ENCODE results near the gene ANKHD1.
A peak's percentile ranks its signal among the peaks of the same experiment; 100 is the strongest.
"Not testable (repeated sequence)": the region's sequence is repeated elsewhere in the genome, so short reads cannot be mapped to it uniquely, and the experiment has no call there.

The ANKHD1 gene

GRCh38 chr5:140403613-140404012 is 2.0 kb downstream of the ANKHD1 start:
- no peak for DNase-seq (ENCODE audit: low read depth, low spot score)
- Histone ChIP-seq H3K9me3 (ENCODE audit: low read depth, low read length) (no peaks in the 10 kb centered on the region), H3K9ac (ENCODE audit: insufficient read length) (no peak overlapping the region), H3K36me3 (ENCODE audit: insufficient read depth, low read length) (peaks cover 15% of the 10 kb centered on the region; the same call in 1 of the 2 replicates), H3K4me3 (peak overlapping the region; percentile 99), H3K27ac (no peak overlapping the region)
- TF ChIP-seq FOXP2 (optimal IDR thresholded peaks at IDR 0.05; ENCODE audit: control extremely low read depth, extremely low read length, insufficient read depth) (no peak), EZH2 (IDR thresholded peaks at IDR 0.05) (no peak), POLR2AphosphoS5 (IDR thresholded peaks at IDR 0.05; ENCODE audit: borderline replicate concordance, low read depth, low read length) (no peak)

DNA sequence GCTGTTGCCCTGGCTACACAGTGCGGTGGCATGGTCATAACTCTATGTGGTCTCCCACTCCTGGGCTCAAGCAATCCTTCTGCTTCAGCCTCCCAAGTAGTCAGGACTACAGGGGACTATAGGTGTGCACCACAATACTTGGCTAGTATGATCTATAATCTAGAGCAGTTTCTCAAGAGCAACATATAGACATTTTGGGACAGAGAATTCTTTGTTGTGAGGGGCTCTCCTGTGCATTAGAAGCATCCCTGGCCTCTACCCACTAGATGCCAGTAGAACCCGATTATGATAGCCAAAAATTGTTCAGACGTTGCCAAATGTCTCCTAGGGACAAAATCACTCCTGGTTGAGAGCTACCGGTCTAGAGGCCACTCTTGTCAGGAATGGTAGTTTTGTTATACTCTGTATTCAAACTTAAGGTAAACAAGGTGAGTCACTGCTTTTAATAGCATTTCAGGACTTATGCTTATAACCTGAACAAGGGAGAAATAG is 7.2 kb downstream of the ANKHD1 start:
- peaks cover 18% of the 10 kb centered on the region; the same call in 1 of the 2 replicates for H3K36me3 ChIP-seq (ENCODE audit: insufficient read depth, low read length)
- H3K9ac ChIP-seq (ENCODE audit: insufficient read length), result no peak overlapping the region
- TF ChIP-seq EZH2 (IDR thresholded peaks at IDR 0.05) (no peak), POLR2AphosphoS5 (IDR thresholded peaks at IDR 0.05; ENCODE audit: borderline replicate concordance, low read depth, low read length) (no peak), FOXP2 (optimal IDR thresholded peaks at IDR 0.05; ENCODE audit: control extremely low read depth, extremely low read length, insufficient read depth) (no peak)
- H3K27ac ChIP-seq, result 0 out of 2 replicates have a peak overlapping the region, but pooled peaks have one; percentile 42
- no peak overlapping the region for H3K4me3 ChIP-seq
- no peak for DNase-seq (ENCODE audit: low read depth, low spot score)
- no peaks in the 10 kb centered on the region for H3K9me3 ChIP-seq (ENCODE audit: low read depth, low read length)

- no peak for DNase-seq (ENCODE audit: low read depth, low spot score)
- H3K36me3 ChIP-seq (ENCODE audit: insufficient read depth, low read length), result peaks cover 14% of the 10 kb centered on the region
- TF ChIP-seq FOXP2 (optimal IDR thresholded peaks at IDR 0.05; ENCODE audit: control extremely low read depth, extremely low read length, insufficient read depth) (no peak), EZH2 (IDR thresholded peaks at IDR 0.05) (no peak), POLR2AphosphoS5 (IDR thresholded peaks at IDR 0.05; ENCODE audit: borderline replicate concordance, low read depth, low read length) (no peak)
- no peak overlapping the region for H3K9ac ChIP-seq (ENCODE audit: insufficient read length)
- H3K27ac ChIP-seq, result peak overlapping the region; percentile 26
- no peak overlapping the region for H3K4me3 ChIP-seq
- H3K9me3 ChIP-seq (ENCODE audit: low read depth, low read length), result no peaks in the 10 kb centered on the region
Measured at GRCh38 chr5:140413230-140413629, 11.6 kb downstream of the ANKHD1 start.

GRCh38 chr5:140417235-140417634 is 15.6 kb downstream of the ANKHD1 start:
- H3K27ac ChIP-seq, result no peak overlapping the region
- H3K9ac ChIP-seq (ENCODE audit: insufficient read length), result no peak overlapping the region
- H3K9me3 ChIP-seq (ENCODE audit: low read depth, low read length), result no peaks in the 10 kb centered on the region
- no peak overlapping the region for H3K4me3 ChIP-seq
- TF ChIP-seq EZH2 (IDR thresholded peaks at IDR 0.05), result no peak
- TF ChIP-seq POLR2AphosphoS5 (IDR thresholded peaks at IDR 0.05; ENCODE audit: borderline replicate concordance, low read depth, low read length), result no peak
- TF ChIP-seq FOXP2 (optimal IDR thresholded peaks at IDR 0.05; ENCODE audit: control extremely low read depth, extremely low read length, insufficient read depth), result no peak
- no peak for DNase-seq (ENCODE audit: low read depth, low spot score)
- peaks cover 14% of the 10 kb centered on the region for H3K36me3 ChIP-seq (ENCODE audit: insufficient read depth, low read length)

DNA sequence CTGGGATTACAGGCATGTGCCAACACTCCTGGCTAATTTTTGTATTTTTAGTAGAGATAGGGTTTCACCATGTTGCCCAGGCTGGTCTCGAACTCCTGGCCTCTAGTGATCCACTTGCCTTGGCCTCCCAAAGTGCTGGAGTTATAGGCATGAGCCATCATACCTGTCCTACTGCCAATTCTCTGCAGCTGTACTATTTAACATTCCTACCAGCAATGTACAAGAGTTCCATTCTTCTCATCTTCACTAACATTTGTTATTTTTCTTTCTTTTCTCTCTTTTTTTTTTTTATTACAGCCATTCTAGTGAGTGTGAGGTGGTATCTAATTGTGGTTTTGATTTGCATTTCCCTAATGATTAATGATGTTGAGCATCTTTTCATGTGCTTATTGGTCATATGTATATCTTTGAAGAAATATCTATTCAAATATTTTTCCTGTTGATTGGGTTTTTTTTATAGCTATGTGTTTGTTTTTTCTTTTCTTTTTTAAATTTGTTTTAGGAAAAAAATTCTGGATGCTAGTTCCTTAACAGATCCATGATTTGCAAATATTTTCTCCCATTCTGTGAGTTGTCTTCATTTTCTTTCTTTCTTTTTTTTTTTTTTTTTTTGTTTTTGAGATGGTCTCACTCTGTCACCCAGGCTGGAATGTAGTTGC is 17.4 kb downstream of the ANKHD1 start:
- no peak overlapping the region for H3K9ac ChIP-seq (ENCODE audit: insufficient read length)
- H3K36me3 ChIP-seq (ENCODE audit: insufficient read depth, low read length), result peaks cover 11% of the 10 kb centered on the region
- no peak overlapping the region for H3K4me3 ChIP-seq
- no peaks in the 10 kb centered on the region for H3K9me3 ChIP-seq (ENCODE audit: low read depth, low read length)
- no peak for DNase-seq (ENCODE audit: low read depth, low spot score)
- TF ChIP-seq POLR2AphosphoS5 (IDR thresholded peaks at IDR 0.05; ENCODE audit: borderline replicate concordance, low read depth, low read length) (no peak), FOXP2 (optimal IDR thresholded peaks at IDR 0.05; ENCODE audit: control extremely low read depth, extremely low read length, insufficient read depth) (no peak), EZH2 (IDR thresholded peaks at IDR 0.05) (no peak)
- no peak overlapping the region for H3K27ac ChIP-seq

DNA sequence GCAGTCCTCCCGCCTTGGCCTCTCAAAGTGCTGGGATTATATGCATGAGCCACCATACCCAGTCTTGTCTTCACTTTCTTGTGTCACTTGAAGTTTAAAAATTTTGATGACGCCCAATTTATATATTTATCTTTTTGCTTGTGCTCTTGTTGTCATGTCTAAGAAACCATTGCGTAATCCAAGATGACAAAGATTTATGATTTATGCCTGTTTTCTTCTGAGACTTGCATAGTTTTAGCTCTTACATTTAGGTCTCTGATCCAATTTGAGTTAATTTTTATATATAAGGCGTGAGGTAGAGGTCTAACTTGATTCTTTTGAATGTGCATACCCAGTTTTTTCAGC is 18.6 kb downstream of the ANKHD1 start:
- Histone ChIP-seq H3K9me3 (ENCODE audit: low read depth, low read length) (no peaks in the 10 kb centered on the region), H3K4me3 (no peak overlapping the region), H3K9ac (ENCODE audit: insufficient read length) (no peak overlapping the region), H3K27ac (no peak overlapping the region), H3K36me3 (ENCODE audit: insufficient read depth, low read length) (peaks cover 5% of the 10 kb centered on the region; the same call in 1 of the 2 replicates)
- TF ChIP-seq EZH2 (IDR thresholded peaks at IDR 0.05) (no peak), POLR2AphosphoS5 (IDR thresholded peaks at IDR 0.05; ENCODE audit: borderline replicate concordance, low read depth, low read length) (no peak)
- no peak for DNase-seq (ENCODE audit: low read depth, low spot score)

DNA sequence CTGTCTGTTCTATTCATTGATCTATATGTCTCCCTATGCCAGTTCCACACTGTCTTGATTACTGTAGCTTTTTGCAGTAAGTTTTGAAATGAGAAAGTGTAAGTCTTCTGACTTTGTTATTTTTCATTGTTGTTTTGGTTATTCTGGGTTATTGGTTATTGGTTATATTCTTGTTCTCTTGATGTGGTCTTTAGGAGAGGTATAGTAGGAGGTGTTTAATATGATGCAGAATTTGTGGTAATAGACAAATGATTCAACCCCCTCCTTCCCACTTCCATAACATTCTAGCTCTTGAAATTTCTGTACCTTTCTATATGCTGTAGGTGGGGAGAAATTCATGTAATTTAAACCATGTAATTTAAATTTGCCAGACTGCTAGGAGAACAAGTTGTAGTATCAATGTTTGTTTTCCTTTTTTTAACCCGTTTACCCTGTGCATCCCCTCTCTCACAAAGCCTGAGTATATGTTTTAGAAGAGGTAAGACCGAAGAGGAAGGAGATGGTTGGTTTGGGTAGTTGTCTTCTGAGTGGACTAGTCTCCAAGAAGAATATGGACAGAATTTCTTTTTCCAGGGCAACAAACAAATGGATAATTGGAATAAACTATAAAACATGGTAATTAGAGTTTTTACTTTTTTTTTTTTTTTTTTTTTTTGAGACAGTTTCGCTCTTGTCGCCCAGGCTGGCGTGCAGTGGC is 19.2 kb downstream of the ANKHD1 start:
- Histone ChIP-seq H3K4me3 (no peak overlapping the region), H3K27ac (no peak overlapping the region), H3K36me3 (ENCODE audit: insufficient read depth, low read length) (peaks cover 5% of the 10 kb centered on the region; the same call in 1 of the 2 replicates), H3K9me3 (ENCODE audit: low read depth, low read length) (no peaks in the 10 kb centered on the region), H3K9ac (ENCODE audit: insufficient read length) (no peak overlapping the region)
- no peak for DNase-seq (ENCODE audit: low read depth, low spot score)
- TF ChIP-seq POLR2AphosphoS5 (IDR thresholded peaks at IDR 0.05; ENCODE audit: borderline replicate concordance, low read depth, low read length), result no peak
- no peak for TF ChIP-seq FOXP2 (optimal IDR thresholded peaks at IDR 0.05; ENCODE audit: control extremely low read depth, extremely low read length, insufficient read depth)
- no peak for TF ChIP-seq EZH2 (IDR thresholded peaks at IDR 0.05)

GRCh38 chr5:140421375-140421774 is 19.7 kb downstream of the ANKHD1 start:
- DNase-seq (ENCODE audit: low read depth, low spot score); H3K36me3 ChIP-seq (ENCODE audit: insufficient read depth, low read length); H3K9ac ChIP-seq (ENCODE audit: insufficient read length); H3K27ac ChIP-seq; H3K9me3 ChIP-seq (ENCODE audit: low read depth, low read length); H3K4me3 ChIP-seq: not testable (repeated sequence)

Measured in SK-N-MC (cell line).